ENCODE results near the gene PYGO2. TPM values are rescaled to one million over a fixed set of nuclear protein-coding genes. Genes with fewer than 3 reads are reported as not detected.

The PYGO2 gene
- total RNA-seq, 1 donor from 2014 or later, result 19.2 TPM

DNA sequence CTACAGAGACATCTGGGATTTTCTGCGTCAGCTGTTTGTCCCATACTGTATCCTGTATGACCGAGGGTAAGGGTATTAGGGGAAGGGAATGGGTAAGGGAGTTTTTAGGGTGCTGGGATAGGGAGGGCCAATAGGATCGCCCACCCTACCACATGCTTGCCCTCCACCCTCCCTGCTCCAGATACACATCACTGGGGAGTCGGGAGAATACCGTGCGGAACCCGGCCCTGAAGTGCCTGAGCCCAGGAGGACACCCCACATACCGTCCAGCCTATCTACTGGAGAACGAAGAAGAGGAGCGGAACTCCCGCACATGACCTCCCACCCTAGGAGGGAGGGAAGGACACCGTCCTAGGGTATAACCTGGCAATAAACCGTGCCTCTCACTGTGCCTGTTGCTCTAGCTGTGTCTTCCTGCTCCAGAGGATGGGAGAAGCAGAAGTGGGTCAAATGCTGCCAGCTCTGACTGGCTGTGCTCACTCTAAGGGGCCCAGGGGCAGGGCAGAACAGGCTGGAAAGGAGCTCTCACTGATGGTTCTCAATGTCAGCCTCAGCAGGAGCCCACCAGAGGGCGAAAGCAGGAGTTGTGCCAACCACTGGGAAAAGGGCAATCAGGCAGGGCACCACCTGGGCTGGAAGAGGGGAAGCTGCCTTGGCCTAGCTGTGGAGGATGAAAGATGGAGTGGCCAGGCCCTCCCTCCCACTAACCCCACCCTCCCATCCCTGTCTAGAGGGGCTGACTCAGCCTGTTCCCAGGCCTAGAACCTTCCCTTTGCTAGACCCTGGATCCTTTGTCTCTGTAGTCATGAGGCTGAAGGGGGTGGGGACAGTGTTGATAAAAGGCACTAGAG, 31.4 kb upstream of the PYGO2 start:
- no peak for TF ChIP-seq POLR2AphosphoS5 (IDR thresholded peaks at IDR 0.05; ENCODE audit: insufficient read depth in 1 of 2, low read depth in 1 of 2)
- TF ChIP-seq, protein P1, sequence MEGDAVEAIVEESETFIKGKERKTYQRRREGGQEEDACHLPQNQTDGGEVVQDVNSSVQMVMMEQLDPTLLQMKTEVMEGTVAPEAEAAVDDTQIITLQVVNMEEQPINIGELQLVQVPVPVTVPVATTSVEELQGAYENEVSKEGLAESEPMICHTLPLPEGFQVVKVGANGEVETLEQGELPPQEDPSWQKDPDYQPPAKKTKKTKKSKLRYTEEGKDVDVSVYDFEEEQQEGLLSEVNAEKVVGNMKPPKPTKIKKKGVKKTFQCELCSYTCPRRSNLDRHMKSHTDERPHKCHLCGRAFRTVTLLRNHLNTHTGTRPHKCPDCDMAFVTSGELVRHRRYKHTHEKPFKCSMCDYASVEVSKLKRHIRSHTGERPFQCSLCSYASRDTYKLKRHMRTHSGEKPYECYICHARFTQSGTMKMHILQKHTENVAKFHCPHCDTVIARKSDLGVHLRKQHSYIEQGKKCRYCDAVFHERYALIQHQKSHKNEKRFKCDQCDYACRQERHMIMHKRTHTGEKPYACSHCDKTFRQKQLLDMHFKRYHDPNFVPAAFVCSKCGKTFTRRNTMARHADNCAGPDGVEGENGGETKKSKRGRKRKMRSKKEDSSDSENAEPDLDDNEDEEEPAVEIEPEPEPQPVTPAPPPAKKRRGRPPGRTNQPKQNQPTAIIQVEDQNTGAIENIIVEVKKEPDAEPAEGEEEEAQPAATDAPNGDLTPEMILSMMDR (IDR thresholded peaks at IDR 0.05), result no peak
- TF ChIP-seq POLR2A (IDR thresholded peaks at IDR 0.05), result no peak
- no peak overlapping the region for H3K4me3 ChIP-seq
- H3K36me3 ChIP-seq, result peaks cover 0 to 17% of the 10 kb centered on the region in 2 donors
- H3K4me1 ChIP-seq, result peaks cover 8% of the 10 kb centered on the region
- intact Hi-C loops (cut with DNase I), result no loop called here
- DNase-seq (ENCODE audit: extremely low spot score in 2 of 2), result no peak
- no peaks in the 10 kb centered on the region for H3K27me3 ChIP-seq
- no peaks in the 10 kb centered on the region for H3K9me3 ChIP-seq
- no peak overlapping the region for H3K27ac ChIP-seq

DNA sequence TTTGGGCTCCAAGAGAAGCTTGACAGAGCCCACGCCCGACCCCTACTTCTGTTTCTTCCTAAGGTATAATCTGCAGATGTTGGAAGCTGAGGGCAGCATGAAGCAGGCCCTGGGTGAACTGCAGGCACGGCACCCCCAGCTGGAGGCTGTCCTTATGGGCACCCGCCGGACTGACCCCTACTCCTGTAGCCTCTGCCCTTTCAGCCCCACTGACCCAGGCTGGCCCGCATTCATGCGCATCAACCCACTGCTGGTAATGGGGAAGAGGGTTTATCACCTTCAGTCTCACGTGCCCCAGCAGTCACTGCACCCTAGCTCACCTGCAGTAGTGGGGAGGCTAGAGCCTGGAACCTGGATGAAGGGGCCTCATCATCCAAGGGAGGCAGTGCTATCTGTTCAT, 28.7 kb upstream of the PYGO2 start:
- no peak for DNase-seq (ENCODE audit: extremely low spot score in 2 of 2)
- Histone ChIP-seq H3K36me3 (peaks cover 0 to 18% of the 10 kb centered on the region in 2 donors), H3K27me3 (no peaks in the 10 kb centered on the region), H3K4me1 (peaks cover 7% of the 10 kb centered on the region), H3K4me3 (no peak overlapping the region), H3K9me3 (no peaks in the 10 kb centered on the region), H3K27ac (no peak overlapping the region)
- intact Hi-C loops (cut with DNase I), result no loop called here
- TF ChIP-seq POLR2A (IDR thresholded peaks at IDR 0.05) (no peak), POLR2AphosphoS5 (IDR thresholded peaks at IDR 0.05; ENCODE audit: insufficient read depth in 1 of 2, low read depth in 1 of 2) (no peak)
- TF ChIP-seq, protein P1 (IDR thresholded peaks at IDR 0.05), result no peak

DNA sequence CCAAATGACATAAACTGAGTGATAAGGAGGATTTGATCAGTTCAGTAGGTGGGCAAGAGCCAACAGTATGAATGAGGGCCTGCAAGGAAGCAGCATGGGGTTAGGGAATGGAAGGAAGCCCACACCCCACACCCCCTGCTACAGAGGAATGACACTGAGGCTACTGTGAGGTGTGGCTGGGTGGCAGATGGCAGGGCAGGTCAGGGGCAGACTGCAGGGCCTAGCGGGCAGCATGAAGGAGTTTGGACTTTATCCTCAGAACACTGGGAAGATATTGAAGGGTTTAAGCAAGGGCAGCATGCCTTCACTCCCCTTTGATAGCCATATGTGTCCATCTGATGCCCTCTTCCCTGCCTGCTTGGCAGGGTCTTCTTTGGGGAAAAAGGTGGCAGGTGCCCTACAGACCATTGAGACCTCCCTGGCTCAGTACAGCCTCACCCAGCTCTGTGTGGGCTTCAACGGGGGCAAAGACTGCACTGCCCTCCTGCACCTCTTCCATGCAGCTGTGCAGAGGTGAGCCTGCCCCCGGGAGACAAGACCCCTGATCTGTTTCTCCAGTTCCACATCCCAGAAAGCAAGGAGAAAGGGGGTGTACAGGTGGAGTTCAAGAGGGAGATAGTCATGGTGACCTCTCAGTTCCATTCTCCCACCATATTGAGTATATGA, 27.7 kb upstream of the PYGO2 start:
- intact Hi-C loops (cut with DNase I), result no loop called here
- Histone ChIP-seq H3K4me3 (no peak overlapping the region), H3K27ac (no peak overlapping the region), H3K9me3 (no peaks in the 10 kb centered on the region), H3K36me3 (peaks cover 0 to 18% of the 10 kb centered on the region in 2 donors), H3K4me1 (peaks cover 13% of the 10 kb centered on the region), H3K27me3 (no peaks in the 10 kb centered on the region)
- TF ChIP-seq, protein P1 (IDR thresholded peaks at IDR 0.05), result no peak
- no peak for TF ChIP-seq POLR2A (IDR thresholded peaks at IDR 0.05)
- no peak for TF ChIP-seq POLR2AphosphoS5 (IDR thresholded peaks at IDR 0.05; ENCODE audit: insufficient read depth in 1 of 2, low read depth in 1 of 2)
- no peak for DNase-seq (ENCODE audit: extremely low spot score in 2 of 2)

DNA sequence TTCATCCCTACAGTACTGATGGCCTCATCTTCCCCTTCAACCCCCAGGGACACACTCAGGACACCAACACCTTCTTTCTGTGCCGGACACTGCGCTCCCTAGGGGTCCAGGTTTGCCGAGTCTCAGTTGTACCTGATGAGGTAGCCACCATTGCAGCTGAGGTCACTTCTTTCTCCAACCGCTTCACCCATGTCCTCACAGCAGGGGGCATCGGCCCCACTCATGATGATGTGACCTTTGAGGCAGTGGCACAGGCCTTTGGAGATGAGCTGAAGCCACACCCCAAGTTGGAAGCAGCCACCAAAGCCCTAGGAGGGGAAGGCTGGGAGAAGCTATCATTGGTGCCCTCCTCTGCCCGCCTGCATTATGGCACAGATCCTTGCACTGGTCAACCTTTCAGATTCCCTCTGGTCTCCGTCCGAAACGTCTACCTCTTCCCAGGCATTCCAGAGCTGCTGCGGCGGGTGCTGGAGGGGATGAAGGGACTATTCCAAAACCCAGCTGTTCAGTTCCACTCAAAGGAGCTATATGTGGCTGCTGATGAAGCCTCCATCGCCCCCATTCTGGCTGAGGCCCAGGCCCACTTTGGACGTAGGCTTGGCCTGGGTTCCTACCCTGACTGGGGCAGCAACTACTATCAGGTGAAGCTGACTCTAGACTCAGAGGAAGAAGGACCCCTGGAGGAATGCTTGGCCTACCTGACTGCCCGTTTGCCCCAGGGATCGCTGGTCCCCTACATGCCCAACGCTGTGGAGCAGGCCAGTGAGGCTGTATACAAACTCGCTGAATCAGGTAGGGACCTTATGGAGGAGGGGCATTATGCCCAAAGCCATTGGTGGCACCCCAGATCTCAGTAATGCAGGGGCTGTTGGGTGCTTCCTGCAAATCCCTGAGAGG, 26.7 kb upstream of the PYGO2 start:
- H3K27ac ChIP-seq, result no peak overlapping the region
- no peaks in the 10 kb centered on the region for H3K9me3 ChIP-seq
- no peak for DNase-seq (ENCODE audit: extremely low spot score in 2 of 2)
- intact Hi-C loops (cut with DNase I), result no loop called here
- TF ChIP-seq POLR2A (IDR thresholded peaks at IDR 0.05) (no peak), POLR2AphosphoS5 (IDR thresholded peaks at IDR 0.05; ENCODE audit: insufficient read depth in 1 of 2, low read depth in 1 of 2) (no peak)
- TF ChIP-seq, protein P1 (IDR thresholded peaks at IDR 0.05), result no peak
- H3K4me3 ChIP-seq, result no peak overlapping the region
- H3K27me3 ChIP-seq, result no peaks in the 10 kb centered on the region
- H3K36me3 ChIP-seq, result peaks cover 0 to 18% of the 10 kb centered on the region in 2 donors
- peaks cover 23% of the 10 kb centered on the region for H3K4me1 ChIP-seq
